ENCODE measurements around the gene ABI2. TPM values are rescaled to one million over a fixed set of nuclear protein-coding genes. Genes with fewer than 3 reads are reported as not detected.
"Not testable (repeated sequence)": the region's sequence is repeated elsewhere in the genome, so short reads cannot be mapped to it uniquely, and the experiment has no call there.

The ABI2 gene
- total RNA-seq, 1 experiment from 2014 or later, result 141 TPM

DNA sequence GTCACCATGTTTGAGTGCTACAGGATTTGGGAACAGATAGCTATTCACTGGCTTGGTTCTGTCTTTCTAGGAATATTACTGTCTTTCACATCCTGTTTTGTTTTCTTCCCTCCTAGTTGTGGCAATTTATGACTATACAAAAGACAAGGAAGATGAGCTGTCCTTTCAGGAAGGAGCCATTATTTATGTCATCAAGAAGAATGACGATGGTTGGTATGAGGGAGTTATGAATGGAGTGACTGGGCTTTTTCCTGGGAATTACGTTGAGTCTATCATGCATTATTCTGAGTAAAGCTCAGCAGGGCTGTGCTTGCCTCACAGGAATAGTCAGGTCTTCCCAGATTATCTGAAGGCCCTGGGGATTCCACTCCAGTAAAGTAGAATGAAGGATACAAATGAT, 98.9 kb downstream of the ABI2 start:
- Histone ChIP-seq H4K91ac (ENCODE audit: insufficient read length, low read depth, low read length) (no peak overlapping the region), H3K9me3 (ENCODE audit: control insufficient read depth, low read depth, low read length) (no peaks in the 10 kb centered on the region), H4K8ac (replicated peaks; ENCODE audit: insufficient read length, low read depth, low read length) (no peak overlapping the region), H3K4me1 (ENCODE audit: insufficient read depth, low read length) (no peaks in the 10 kb centered on the region), H4K20me1 (ENCODE audit: control insufficient read depth, insufficient read depth, insufficient read length) (no peaks in the 10 kb centered on the region), H3K56ac (ENCODE audit: insufficient read length, low read depth, low read length) (no peak overlapping the region), H4K5ac (ENCODE audit: insufficient read length, low read depth, low read length) (no peak overlapping the region), H3K9ac (ENCODE audit: extremely low read depth, insufficient read length, low read length) (no peak overlapping the region), H2BK120ac (ENCODE audit: low read depth, low read length, poor library complexity, severe bottlenecking) (no peak overlapping the region), H2BK12ac (ENCODE audit: insufficient read length, low read depth, low read length) (no peak overlapping the region), H3K27ac (ENCODE audit: insufficient read length, low read depth, low read length) (no peak overlapping the region), H2AK5ac (ENCODE audit: insufficient read length, low read length) (no peak overlapping the region), H3K23ac (ENCODE audit: insufficient read length, low read depth, low read length) (no peak overlapping the region), H3K23me2 (ENCODE audit: insufficient read length, low read depth, low read length, poor library complexity, severe bottlenecking) (no peaks in the 10 kb centered on the region), H2BK5ac (ENCODE audit: insufficient read length, low read length) (no peak overlapping the region), H2BK15ac (ENCODE audit: low read depth, low read length) (no peak overlapping the region), H3K4me2 (ENCODE audit: insufficient read depth, insufficient read length, low read length) (no peak overlapping the region), H3K27me3 (ENCODE audit: insufficient read depth, low read length) (no peaks in the 10 kb centered on the region), H3K14ac (ENCODE audit: insufficient read depth, low read length) (no peak overlapping the region), H3K79me1 (ENCODE audit: insufficient read depth, low read depth, low read length, poor library complexity, severe bottlenecking) (no peaks in the 10 kb centered on the region), H3K18ac (ENCODE audit: insufficient read length, low read depth, low read length) (no peak overlapping the region), H3K79me2 (ENCODE audit: insufficient read depth, low read length) (no peaks in the 10 kb centered on the region), H3T11ph (ENCODE audit: low read length) (no peak overlapping the region), H3K4ac (ENCODE audit: low read depth, low read length) (no peak overlapping the region), H2AFZ (ENCODE audit: low read length) (no peak overlapping the region), H2BK20ac (ENCODE audit: low read depth, low read length, poor library complexity, severe bottlenecking) (no peak overlapping the region)
- Mint-ChIP-seq H3K9me3 (no peaks in the 10 kb centered on the region), H3K4me3 (no peak overlapping the region), H3K27ac (no peak overlapping the region; a peak in 1 of 7 replicates), H3K4me1 (no peaks in the 10 kb centered on the region), H3K27me3 (ENCODE audit: low read depth) (no peaks in the 10 kb centered on the region), H3K36me3 (ENCODE audit: insufficient read depth in 1 of 3, low read depth in 3 of 3) (peaks cover 20 to 69% (median 57%) of the 10 kb centered on the region in 3 experiments; a peak in 6 of 7 replicates)
- no peak for DNase-seq
- no CpG with 5 or more reads among the region's 2 CpGs for WGBS (ENCODE audit: extremely low coverage, insufficient read length, low lambda C conversion rate)
- TF ChIP-seq, protein P1, sequence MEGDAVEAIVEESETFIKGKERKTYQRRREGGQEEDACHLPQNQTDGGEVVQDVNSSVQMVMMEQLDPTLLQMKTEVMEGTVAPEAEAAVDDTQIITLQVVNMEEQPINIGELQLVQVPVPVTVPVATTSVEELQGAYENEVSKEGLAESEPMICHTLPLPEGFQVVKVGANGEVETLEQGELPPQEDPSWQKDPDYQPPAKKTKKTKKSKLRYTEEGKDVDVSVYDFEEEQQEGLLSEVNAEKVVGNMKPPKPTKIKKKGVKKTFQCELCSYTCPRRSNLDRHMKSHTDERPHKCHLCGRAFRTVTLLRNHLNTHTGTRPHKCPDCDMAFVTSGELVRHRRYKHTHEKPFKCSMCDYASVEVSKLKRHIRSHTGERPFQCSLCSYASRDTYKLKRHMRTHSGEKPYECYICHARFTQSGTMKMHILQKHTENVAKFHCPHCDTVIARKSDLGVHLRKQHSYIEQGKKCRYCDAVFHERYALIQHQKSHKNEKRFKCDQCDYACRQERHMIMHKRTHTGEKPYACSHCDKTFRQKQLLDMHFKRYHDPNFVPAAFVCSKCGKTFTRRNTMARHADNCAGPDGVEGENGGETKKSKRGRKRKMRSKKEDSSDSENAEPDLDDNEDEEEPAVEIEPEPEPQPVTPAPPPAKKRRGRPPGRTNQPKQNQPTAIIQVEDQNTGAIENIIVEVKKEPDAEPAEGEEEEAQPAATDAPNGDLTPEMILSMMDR (conservative IDR thresholded peaks at IDR 0.05), result no peak

DNA sequence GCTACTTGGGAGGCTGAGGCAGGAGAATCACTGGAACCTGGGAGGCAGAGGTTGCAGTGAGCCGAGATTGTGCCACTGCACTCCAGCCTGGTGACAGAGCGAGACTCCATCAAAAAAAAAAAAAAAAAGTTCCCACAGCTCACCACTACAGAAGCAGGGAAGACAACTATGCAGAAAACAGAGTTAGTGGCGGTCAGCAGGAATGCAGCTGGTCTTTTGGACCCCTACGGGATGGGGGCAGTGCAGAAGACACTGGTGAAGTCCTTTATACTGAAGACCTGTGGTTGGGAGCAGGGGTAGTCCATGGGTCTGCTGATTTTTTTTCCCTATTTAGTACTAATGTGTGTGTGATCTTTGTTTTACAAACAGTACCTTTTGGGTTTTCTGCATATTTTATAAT, 101.4 kb downstream of the ABI2 start:
- no CpG with 5 or more reads among the region's 4 CpGs for whole genome bisulfite sequencing (ENCODE audit: extremely low coverage, insufficient read length, low lambda C conversion rate)
- H2BK15ac ChIP-seq (ENCODE audit: low read depth, low read length); H3K79me1 ChIP-seq (ENCODE audit: insufficient read depth, low read depth, low read length, poor library complexity, severe bottlenecking); H2AFZ ChIP-seq (ENCODE audit: low read length); H3T11ph ChIP-seq (ENCODE audit: low read length); H3K56ac ChIP-seq (ENCODE audit: insufficient read length, low read depth, low read length); H3K27ac Mint-ChIP-seq; H3K9me3 Mint-ChIP-seq; H2AK5ac ChIP-seq (ENCODE audit: insufficient read length, low read length); H2BK5ac ChIP-seq (ENCODE audit: insufficient read length, low read length); H4K8ac ChIP-seq (replicated peaks; ENCODE audit: insufficient read length, low read depth, low read length); H3K18ac ChIP-seq (ENCODE audit: insufficient read length, low read depth, low read length); DNase-seq; H3K9me3 ChIP-seq (ENCODE audit: control insufficient read depth, low read depth, low read length); H4K20me1 ChIP-seq (ENCODE audit: control insufficient read depth, insufficient read depth, insufficient read length); H3K9ac ChIP-seq (ENCODE audit: extremely low read depth, insufficient read length, low read length); H3K27me3 ChIP-seq (ENCODE audit: insufficient read depth, low read length); H3K4me1 Mint-ChIP-seq; H2BK12ac ChIP-seq (ENCODE audit: insufficient read length, low read depth, low read length); H2BK120ac ChIP-seq (ENCODE audit: low read depth, low read length, poor library complexity, severe bottlenecking); H3K23ac ChIP-seq (ENCODE audit: insufficient read length, low read depth, low read length); H3K4me2 ChIP-seq (ENCODE audit: insufficient read depth, insufficient read length, low read length); H3K79me2 ChIP-seq (ENCODE audit: insufficient read depth, low read length); H3K27me3 Mint-ChIP-seq (ENCODE audit: low read depth); H4K5ac ChIP-seq (ENCODE audit: insufficient read length, low read depth, low read length); H3K27ac ChIP-seq (ENCODE audit: insufficient read length, low read depth, low read length); H2BK20ac ChIP-seq (ENCODE audit: low read depth, low read length, poor library complexity, severe bottlenecking); H3K4ac ChIP-seq (ENCODE audit: low read depth, low read length); H3K4me1 ChIP-seq (ENCODE audit: insufficient read depth, low read length); H3K23me2 ChIP-seq (ENCODE audit: insufficient read length, low read depth, low read length, poor library complexity, severe bottlenecking); H4K91ac ChIP-seq (ENCODE audit: insufficient read length, low read depth, low read length); H3K4me3 Mint-ChIP-seq; H3K14ac ChIP-seq (ENCODE audit: insufficient read depth, low read length): not testable (repeated sequence)
- H3K36me3 Mint-ChIP-seq (ENCODE audit: insufficient read depth in 1 of 3, low read depth in 3 of 3), result peaks cover 13 to 65% (median 56%) of the 10 kb centered on the region in 3 experiments; a peak in 6 of 7 replicates
